Measurements from ENCODE around the gene NKIRAS1.

NKIRAS1 gene

DNA sequence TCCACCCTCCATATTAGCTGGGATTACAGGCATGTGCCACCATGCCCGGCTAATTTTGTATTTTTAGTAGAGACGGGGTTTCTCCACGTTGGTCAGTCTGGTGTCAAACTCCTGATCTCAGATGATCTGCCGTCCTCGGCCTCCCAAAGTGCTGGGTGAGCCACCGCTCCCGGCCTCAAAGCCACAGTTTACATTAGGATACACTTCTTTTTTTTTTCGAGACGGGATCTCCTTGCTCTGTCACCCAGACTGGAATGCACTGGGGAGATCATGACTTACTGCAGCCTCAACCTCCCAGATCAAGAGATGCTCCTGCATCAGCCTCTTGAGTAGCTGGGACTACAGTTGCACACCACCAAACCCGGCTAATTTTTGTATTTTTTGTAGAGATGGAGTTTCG is 25.8 kb upstream of the NKIRAS1 start:
- Histone ChIP-seq H3K27me3 (replicated peaks; ENCODE audit: control insufficient read depth, insufficient read depth, low read length, poor library complexity, severe bottlenecking) (no peaks in the 10 kb centered on the region), H3K27ac (ENCODE audit: insufficient read depth, low read length, poor library complexity, severe bottlenecking) (no peak overlapping the region), H3K36me3 (ENCODE audit: control insufficient read depth, insufficient read depth, low read length) (no peaks in the 10 kb centered on the region), H3K4me3 (ENCODE audit: insufficient read depth, low read depth, low read length, poor library complexity, severe bottlenecking) (no peak overlapping the region), H3K9me3 (ENCODE audit: control insufficient read depth, low read length) (no peaks in the 10 kb centered on the region), H3K4me1 (ENCODE audit: control insufficient read depth, insufficient read depth, low read length, poor library complexity, severe bottlenecking) (peaks cover 18% of the 10 kb centered on the region)
- no peak for DNase-seq

DNA sequence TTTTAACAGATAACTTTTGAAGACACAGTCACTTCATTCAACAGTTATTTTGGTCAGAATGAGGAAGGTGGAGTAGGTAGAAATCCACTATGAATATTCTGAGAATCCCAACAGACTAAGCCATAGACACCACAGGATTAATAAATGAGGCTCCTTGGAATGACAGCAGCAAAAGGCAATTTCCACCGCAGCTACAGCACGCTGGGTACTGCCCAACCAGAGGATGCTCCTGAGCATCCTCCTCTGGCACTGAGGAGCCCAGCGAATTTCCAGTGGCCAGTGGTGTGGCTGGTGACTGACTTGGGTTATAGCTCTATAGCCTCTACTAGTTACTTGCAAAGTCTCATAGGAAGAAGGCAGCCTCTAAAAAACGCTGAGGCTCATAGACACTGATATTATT is 24.6 kb upstream of the NKIRAS1 start:
- no peaks in the 10 kb centered on the region for H3K9me3 ChIP-seq (ENCODE audit: control insufficient read depth, low read length)
- no peak overlapping the region for H3K4me3 ChIP-seq (ENCODE audit: insufficient read depth, low read depth, low read length, poor library complexity, severe bottlenecking)
- peaks cover 8% of the 10 kb centered on the region for H3K4me1 ChIP-seq (ENCODE audit: control insufficient read depth, insufficient read depth, low read length, poor library complexity, severe bottlenecking)
- H3K36me3 ChIP-seq (ENCODE audit: control insufficient read depth, insufficient read depth, low read length) = no peaks in the 10 kb centered on the region
- H3K27ac ChIP-seq (ENCODE audit: insufficient read depth, low read length, poor library complexity, severe bottlenecking) = no peak overlapping the region
- DNase-seq = no peak
- H3K27me3 ChIP-seq (replicated peaks; ENCODE audit: control insufficient read depth, insufficient read depth, low read length, poor library complexity, severe bottlenecking) = no peaks in the 10 kb centered on the region

DNA sequence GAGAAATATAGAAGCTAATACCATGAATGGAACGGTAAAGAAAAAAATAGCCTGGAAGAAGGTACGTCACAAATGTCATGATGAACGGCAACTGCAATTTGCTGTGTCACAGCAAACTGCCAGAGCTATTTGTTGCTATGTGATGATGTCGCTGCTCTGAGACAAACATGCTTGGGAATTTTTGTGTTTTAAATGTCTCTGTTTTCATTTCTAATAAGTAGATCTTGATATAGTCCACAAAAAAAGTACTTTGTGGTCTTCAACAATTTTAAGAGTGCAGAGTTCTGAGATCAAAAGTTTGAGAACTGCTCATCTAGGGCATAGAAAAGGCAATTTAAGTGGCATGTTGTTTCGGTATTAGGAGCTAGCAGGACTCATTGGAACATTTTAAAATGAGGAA is 24.0 kb upstream of the NKIRAS1 start:
- H3K4me3 ChIP-seq (ENCODE audit: insufficient read depth, low read depth, low read length, poor library complexity, severe bottlenecking) = no peak overlapping the region
- H3K27ac ChIP-seq (ENCODE audit: insufficient read depth, low read length, poor library complexity, severe bottlenecking) = no peak overlapping the region
- no peaks in the 10 kb centered on the region for H3K27me3 ChIP-seq (replicated peaks; ENCODE audit: control insufficient read depth, insufficient read depth, low read length, poor library complexity, severe bottlenecking)
- H3K36me3 ChIP-seq (ENCODE audit: control insufficient read depth, insufficient read depth, low read length) = no peaks in the 10 kb centered on the region
- no peaks in the 10 kb centered on the region for H3K9me3 ChIP-seq (ENCODE audit: control insufficient read depth, low read length)
- H3K4me1 ChIP-seq (ENCODE audit: control insufficient read depth, insufficient read depth, low read length, poor library complexity, severe bottlenecking) = peaks cover 5% of the 10 kb centered on the region
- DNase-seq = no peak

DNA sequence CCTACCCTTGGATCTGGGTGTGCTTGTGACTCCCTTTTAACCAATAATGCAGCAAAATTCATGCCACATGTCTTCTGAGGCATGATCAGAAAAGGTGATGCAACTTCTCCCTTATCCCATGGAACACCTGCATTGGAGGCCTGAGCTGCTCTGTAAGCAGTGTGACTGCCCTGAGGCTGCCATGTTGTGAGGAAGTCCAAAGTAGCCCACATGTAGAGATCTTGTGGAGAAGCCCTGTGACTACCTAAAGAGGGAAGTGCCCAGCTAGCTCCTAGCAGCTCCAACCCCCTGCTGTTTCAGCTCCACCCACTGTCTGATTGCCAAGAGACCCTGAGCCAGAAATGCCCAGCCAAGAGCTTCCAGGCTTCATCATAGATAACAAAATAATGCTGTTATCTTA is 21.9 kb upstream of the NKIRAS1 start:
- Histone ChIP-seq H3K36me3 (ENCODE audit: control insufficient read depth, insufficient read depth, low read length) (no peaks in the 10 kb centered on the region), H3K27me3 (replicated peaks; ENCODE audit: control insufficient read depth, insufficient read depth, low read length, poor library complexity, severe bottlenecking) (no peaks in the 10 kb centered on the region), H3K9me3 (ENCODE audit: control insufficient read depth, low read length) (no peaks in the 10 kb centered on the region), H3K27ac (ENCODE audit: insufficient read depth, low read length, poor library complexity, severe bottlenecking) (no peak overlapping the region), H3K4me1 (ENCODE audit: control insufficient read depth, insufficient read depth, low read length, poor library complexity, severe bottlenecking) (no peaks in the 10 kb centered on the region), H3K4me3 (ENCODE audit: insufficient read depth, low read depth, low read length, poor library complexity, severe bottlenecking) (no peak overlapping the region)
- DNase-seq = no peak

DNA sequence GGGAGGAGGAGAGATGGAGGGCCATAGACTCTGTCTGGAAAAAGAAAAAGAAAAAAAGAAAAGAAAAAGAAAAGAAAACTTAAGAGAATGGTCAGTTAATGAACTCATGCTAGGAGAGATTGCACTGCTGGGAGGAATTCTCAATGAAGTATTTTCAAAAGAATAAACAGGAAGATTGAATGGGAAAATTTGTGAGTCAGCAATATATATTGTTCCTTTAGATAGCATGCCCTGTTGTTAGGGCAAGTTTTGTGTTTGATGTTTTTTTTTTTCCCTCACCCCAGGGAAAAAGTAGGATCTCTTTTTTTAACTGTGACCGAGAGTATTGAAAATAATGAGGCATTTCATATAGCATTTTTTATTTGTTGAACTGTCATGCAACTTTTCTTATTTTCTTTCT is 20.5 kb upstream of the NKIRAS1 start:
- no peaks in the 10 kb centered on the region for H3K27me3 ChIP-seq (replicated peaks; ENCODE audit: control insufficient read depth, insufficient read depth, low read length, poor library complexity, severe bottlenecking)
- H3K9me3 ChIP-seq (ENCODE audit: control insufficient read depth, low read length) = no peaks in the 10 kb centered on the region
- no peaks in the 10 kb centered on the region for H3K4me1 ChIP-seq (ENCODE audit: control insufficient read depth, insufficient read depth, low read length, poor library complexity, severe bottlenecking)
- no peak overlapping the region for H3K4me3 ChIP-seq (ENCODE audit: insufficient read depth, low read depth, low read length, poor library complexity, severe bottlenecking)
- no peak for DNase-seq
- H3K27ac ChIP-seq (ENCODE audit: insufficient read depth, low read length, poor library complexity, severe bottlenecking) = no peak overlapping the region
- no peaks in the 10 kb centered on the region for H3K36me3 ChIP-seq (ENCODE audit: control insufficient read depth, insufficient read depth, low read length)

DNA sequence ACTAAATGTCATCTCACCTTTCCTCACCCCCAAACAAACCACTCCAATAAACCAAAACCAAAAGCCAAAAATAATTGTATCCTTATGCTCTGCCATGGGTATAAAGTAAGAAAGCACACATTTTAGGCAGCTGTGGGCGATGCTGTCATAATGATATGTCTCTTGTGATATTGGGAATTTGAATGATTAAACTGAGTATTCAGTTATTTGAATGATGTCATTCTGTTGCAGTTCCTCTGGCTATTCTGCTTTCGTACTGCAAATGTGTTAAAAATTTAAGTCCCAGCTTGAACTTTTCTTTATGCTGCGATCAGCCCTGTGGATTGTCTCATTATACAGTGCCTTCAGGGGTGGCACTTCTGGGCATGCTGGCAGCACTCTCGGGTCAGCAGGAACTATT is 17.5 kb upstream of the NKIRAS1 start:
- Histone ChIP-seq H3K27me3 (replicated peaks; ENCODE audit: control insufficient read depth, insufficient read depth, low read length, poor library complexity, severe bottlenecking) (no peaks in the 10 kb centered on the region), H3K36me3 (ENCODE audit: control insufficient read depth, insufficient read depth, low read length) (no peaks in the 10 kb centered on the region), H3K9me3 (ENCODE audit: control insufficient read depth, low read length) (no peaks in the 10 kb centered on the region), H3K4me3 (ENCODE audit: insufficient read depth, low read depth, low read length, poor library complexity, severe bottlenecking) (no peak overlapping the region), H3K27ac (ENCODE audit: insufficient read depth, low read length, poor library complexity, severe bottlenecking) (no peak overlapping the region), H3K4me1 (ENCODE audit: control insufficient read depth, insufficient read depth, low read length, poor library complexity, severe bottlenecking) (no peaks in the 10 kb centered on the region)
- DNase-seq = no peak

DNA sequence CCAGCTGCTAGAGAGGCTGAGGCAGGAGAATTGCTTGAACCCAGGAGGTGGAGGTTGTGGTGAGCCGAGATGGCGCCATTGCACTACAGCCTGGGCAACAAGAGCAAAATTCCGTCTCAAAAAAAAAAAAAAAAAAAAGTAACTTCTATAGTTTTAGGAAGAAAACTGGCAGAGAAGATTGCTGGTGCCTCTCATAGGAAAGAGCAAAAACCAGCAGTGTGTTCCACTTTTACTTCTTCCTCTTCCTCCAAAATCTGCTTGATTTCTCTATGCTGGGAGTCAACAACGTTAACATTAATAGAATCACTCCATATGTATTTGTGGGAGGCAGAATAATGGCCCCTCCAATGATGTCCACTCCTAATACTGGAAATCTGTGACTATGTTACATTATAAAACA is 15.8 kb upstream of the NKIRAS1 start:
- no peaks in the 10 kb centered on the region for H3K36me3 ChIP-seq (ENCODE audit: control insufficient read depth, insufficient read depth, low read length)
- H3K4me3 ChIP-seq (ENCODE audit: insufficient read depth, low read depth, low read length, poor library complexity, severe bottlenecking) = no peak overlapping the region
- H3K4me1 ChIP-seq (ENCODE audit: control insufficient read depth, insufficient read depth, low read length, poor library complexity, severe bottlenecking) = no peaks in the 10 kb centered on the region
- DNase-seq = no peak
- H3K27me3 ChIP-seq (replicated peaks; ENCODE audit: control insufficient read depth, insufficient read depth, low read length, poor library complexity, severe bottlenecking) = no peaks in the 10 kb centered on the region
- H3K27ac ChIP-seq (ENCODE audit: insufficient read depth, low read length, poor library complexity, severe bottlenecking) = no peak overlapping the region
- no peaks in the 10 kb centered on the region for H3K9me3 ChIP-seq (ENCODE audit: control insufficient read depth, low read length)

DNA sequence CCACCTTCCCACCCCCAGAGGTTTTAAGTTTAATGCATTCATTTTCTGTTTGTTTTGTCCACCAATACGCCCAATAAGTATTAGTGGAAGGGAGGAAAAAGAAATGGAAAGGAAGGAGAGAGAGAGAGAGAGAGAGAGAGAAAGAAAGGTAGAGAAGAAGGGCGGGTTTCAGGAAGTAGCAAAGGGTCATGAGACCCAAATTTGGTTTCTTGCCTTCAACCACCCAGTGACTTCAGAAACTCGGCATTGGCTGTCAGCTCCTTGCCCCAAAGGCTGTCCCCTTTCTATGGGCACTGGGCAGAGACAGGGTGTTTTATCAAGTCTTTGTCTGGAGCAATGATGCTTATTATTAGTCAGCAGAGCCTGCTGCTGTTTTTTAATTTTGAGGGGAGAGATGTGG is 14.8 kb upstream of the NKIRAS1 start:
- Histone ChIP-seq H3K9me3 (ENCODE audit: control insufficient read depth, low read length) (no peaks in the 10 kb centered on the region), H3K27ac (ENCODE audit: insufficient read depth, low read length, poor library complexity, severe bottlenecking) (no peak overlapping the region), H3K4me1 (ENCODE audit: control insufficient read depth, insufficient read depth, low read length, poor library complexity, severe bottlenecking) (no peaks in the 10 kb centered on the region), H3K36me3 (ENCODE audit: control insufficient read depth, insufficient read depth, low read length) (no peaks in the 10 kb centered on the region), H3K27me3 (replicated peaks; ENCODE audit: control insufficient read depth, insufficient read depth, low read length, poor library complexity, severe bottlenecking) (no peaks in the 10 kb centered on the region), H3K4me3 (ENCODE audit: insufficient read depth, low read depth, low read length, poor library complexity, severe bottlenecking) (no peak overlapping the region)
- no peak for DNase-seq

DNA sequence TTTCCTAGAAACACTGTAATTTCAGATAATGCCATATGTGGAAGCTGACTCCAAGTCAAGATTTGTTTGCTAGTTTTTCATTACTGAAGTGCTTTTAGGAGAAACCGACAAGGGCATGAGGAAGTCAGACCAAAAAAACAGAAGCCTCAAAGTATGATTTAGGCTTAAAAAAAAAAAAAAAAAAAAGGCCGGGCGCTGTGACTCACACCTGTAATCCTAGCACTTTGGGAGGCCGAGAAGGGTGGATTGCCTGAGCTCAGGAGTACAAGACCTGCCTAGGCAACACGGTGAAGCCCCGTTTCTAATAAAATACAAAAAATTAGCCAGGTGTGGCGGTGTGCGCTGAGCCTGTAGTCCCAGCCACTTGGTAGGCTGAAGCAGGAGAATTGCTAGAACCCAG is 11.7 kb upstream of the NKIRAS1 start:
- Histone ChIP-seq H3K27ac (ENCODE audit: insufficient read depth, low read length, poor library complexity, severe bottlenecking) (no peak overlapping the region), H3K4me1 (ENCODE audit: control insufficient read depth, insufficient read depth, low read length, poor library complexity, severe bottlenecking) (no peaks in the 10 kb centered on the region), H3K36me3 (ENCODE audit: control insufficient read depth, insufficient read depth, low read length) (peaks cover 3% of the 10 kb centered on the region), H3K27me3 (replicated peaks; ENCODE audit: control insufficient read depth, insufficient read depth, low read length, poor library complexity, severe bottlenecking) (no peaks in the 10 kb centered on the region), H3K9me3 (ENCODE audit: control insufficient read depth, low read length) (no peaks in the 10 kb centered on the region), H3K4me3 (ENCODE audit: insufficient read depth, low read depth, low read length, poor library complexity, severe bottlenecking) (no peak overlapping the region)
- no peak for DNase-seq

DNA sequence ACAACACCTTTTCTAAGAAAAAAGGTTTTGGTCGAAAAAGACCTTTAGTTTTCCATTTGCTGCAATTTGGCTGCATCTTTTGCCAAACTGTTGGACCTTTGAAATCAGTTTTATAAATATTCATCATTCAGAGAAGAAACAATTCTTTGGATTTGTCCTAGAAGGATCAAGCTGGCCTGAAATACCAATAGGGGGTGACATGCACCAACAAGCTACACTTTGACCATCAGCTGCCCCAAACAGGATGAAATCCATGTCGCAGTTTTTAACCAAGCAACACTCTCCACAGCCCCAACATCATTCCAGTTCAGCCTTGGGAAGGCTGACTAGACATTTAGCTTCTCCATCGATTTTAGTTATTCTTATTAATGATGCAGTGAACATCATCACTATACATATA is 9.9 kb upstream of the NKIRAS1 start:
- Histone ChIP-seq H3K4me1 (ENCODE audit: control insufficient read depth, insufficient read depth, low read length, poor library complexity, severe bottlenecking) (no peaks in the 10 kb centered on the region), H3K9me3 (ENCODE audit: control insufficient read depth, low read length) (no peaks in the 10 kb centered on the region), H3K27ac (ENCODE audit: insufficient read depth, low read length, poor library complexity, severe bottlenecking) (no peak overlapping the region), H3K4me3 (ENCODE audit: insufficient read depth, low read depth, low read length, poor library complexity, severe bottlenecking) (no peak overlapping the region), H3K27me3 (replicated peaks; ENCODE audit: control insufficient read depth, insufficient read depth, low read length, poor library complexity, severe bottlenecking) (no peaks in the 10 kb centered on the region), H3K36me3 (ENCODE audit: control insufficient read depth, insufficient read depth, low read length) (peaks cover 3% of the 10 kb centered on the region)
- DNase-seq = no peak

DNA sequence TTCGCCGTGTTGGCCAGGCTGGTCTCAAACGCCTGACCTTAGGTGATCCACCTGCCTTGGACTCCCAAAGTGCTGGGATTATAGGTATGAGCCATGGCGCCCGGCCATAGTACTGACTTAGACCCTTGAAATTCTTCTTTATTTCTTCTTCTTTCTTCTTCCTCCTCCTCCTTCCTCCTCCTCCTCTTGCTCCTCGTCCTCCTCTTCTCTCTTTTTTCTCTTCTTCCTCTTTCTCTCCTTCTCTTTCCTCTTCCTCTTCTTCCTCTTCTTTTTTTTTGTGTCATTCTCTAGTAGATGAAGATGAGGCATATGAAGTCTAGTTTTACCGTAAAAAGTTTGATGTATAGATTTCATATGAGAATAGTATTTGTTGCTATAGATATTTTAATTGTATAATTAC is 9.5 kb upstream of the NKIRAS1 start:
- Histone ChIP-seq H3K4me1 (ENCODE audit: control insufficient read depth, insufficient read depth, low read length, poor library complexity, severe bottlenecking) (no peaks in the 10 kb centered on the region), H3K9me3 (ENCODE audit: control insufficient read depth, low read length) (no peaks in the 10 kb centered on the region), H3K27me3 (replicated peaks; ENCODE audit: control insufficient read depth, insufficient read depth, low read length, poor library complexity, severe bottlenecking) (no peaks in the 10 kb centered on the region), H3K36me3 (ENCODE audit: control insufficient read depth, insufficient read depth, low read length) (peaks cover 3% of the 10 kb centered on the region), H3K4me3 (ENCODE audit: insufficient read depth, low read depth, low read length, poor library complexity, severe bottlenecking) (no peak overlapping the region), H3K27ac (ENCODE audit: insufficient read depth, low read length, poor library complexity, severe bottlenecking) (no peak overlapping the region)
- DNase-seq = no peak
